NAMALWA (cell line): ENCODE data around the gene SIPA1.
"Not testable (repeated sequence)": the region's sequence is repeated elsewhere in the genome, so short reads cannot be mapped to it uniquely, and the experiment has no call there.

Source experiments
- DNase-seq: peaks from one replicate; pipeline ENCODE4 v3.0.0-alpha.2; 2015; ENCODE audit warnings: low spot score

The SIPA1 gene

GRCh38 chr11:65645710-65646109, 7.8 kb downstream of the SIPA1 start:
- DNase-seq: no peak

GRCh38 chr11:65646288-65646957, 8.5 kb downstream of the SIPA1 start:
- DNase-seq: no peak

GRCh38 chr11:65646958-65647701, 9.2 kb downstream of the SIPA1 start:
- no peak for DNase-seq

GRCh38 chr11:65648997-65649493, 11.1 kb downstream of the SIPA1 start:
- DNase-seq: no peak

GRCh38 chr11:65649656-65650546, 12.0 kb downstream of the SIPA1 start:
- no peak for DNase-seq

- DNase-seq: no peak
Measured at GRCh38 chr11:65650547-65651338, 12.8 kb downstream of the SIPA1 start.

- DNase-seq: no peak
Measured at GRCh38 chr11:65651339-65651588, 13.4 kb downstream of the SIPA1 start.

- no peak for DNase-seq
Measured at GRCh38 chr11:65651589-65652510, 13.9 kb downstream of the SIPA1 start.

- DNase-seq: peak; percentile 92
Measured at GRCh38 chr11:65652511-65653228, 14.8 kb downstream of the SIPA1 start.

GRCh38 chr11:65653229-65654225, 15.6 kb downstream of the SIPA1 start:
- DNase-seq: no peak

GRCh38 chr11:65654375-65655349, 16.8 kb downstream of the SIPA1 start:
- no peak for DNase-seq

GRCh38 chr11:65655570-65656332, 17.9 kb downstream of the SIPA1 start:
- DNase-seq: no peak

- no peak for DNase-seq
Measured at GRCh38 chr11:65657426-65657825, 19.5 kb downstream of the SIPA1 start.

- DNase-seq: no peak
Measured at GRCh38 chr11:65658174-65659021, 20.5 kb downstream of the SIPA1 start.

GRCh38 chr11:65660038-65660437, 22.1 kb downstream of the SIPA1 start:
- no peak for DNase-seq

- not testable (repeated sequence) for DNase-seq
Measured at GRCh38 chr11:65660908-65661307, 23.0 kb downstream of the SIPA1 start.
